ENCODE data around the gene ATL1. TPM values are rescaled to one million over a fixed set of nuclear protein-coding genes. Genes with fewer than 3 reads are reported as not detected.

Gene ATL1
- total and polyA plus RNA-seq, 2 of the 13 experiments (the other 11 are each of a cell fraction or from before 2014, with no cell fraction given), result 0.60 to 0.65 TPM

DNA sequence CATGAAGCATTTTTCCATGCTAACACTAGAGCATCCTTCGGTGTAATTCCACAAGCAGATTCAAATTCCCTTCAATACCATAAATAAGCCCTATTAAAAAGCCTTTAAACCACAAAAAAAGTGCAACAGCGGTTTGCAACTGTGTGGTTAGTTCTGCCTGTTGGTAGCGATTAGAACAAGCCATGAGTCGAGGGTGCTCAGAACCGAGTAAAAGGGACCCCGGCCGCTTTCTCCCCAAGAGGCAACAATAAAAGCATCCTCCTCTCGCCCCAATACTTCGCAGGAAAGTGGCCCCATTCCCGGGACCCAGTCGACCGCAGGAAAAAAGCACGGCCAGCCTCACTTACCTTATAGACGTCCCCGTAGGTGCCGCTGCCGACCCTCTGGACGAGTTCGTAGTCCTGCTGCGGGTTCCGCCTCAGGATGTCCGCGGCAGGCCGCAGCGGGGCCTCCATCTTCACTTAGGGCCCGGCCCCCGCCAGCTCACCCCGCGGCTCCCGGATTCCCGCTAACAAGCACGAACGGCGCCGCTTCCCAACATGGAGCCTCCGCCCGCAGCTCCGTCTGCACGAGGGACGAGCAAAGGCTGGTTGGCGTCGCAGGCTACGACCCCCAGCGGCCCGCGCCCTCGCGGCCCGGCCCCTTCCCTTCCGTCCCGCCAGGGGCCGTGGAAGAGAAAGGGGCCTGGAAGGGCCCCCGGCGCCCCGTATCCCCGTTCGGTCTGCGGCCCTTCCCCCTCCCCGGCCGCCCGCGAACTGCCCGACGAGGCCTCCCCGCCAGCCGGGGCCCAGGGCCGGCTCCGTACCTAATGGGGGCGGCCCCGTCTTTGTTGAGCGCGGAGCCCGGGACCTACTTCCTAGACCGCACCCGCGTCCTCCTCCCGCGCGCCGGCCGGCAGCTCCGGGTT, 28.1 kb upstream of the ATL1 start (continued):
- no peak for TF ChIP-seq SOX6 (IDR thresholded peaks at IDR 0.05)
- no peak for TF ChIP-seq SOX6 (CRISPR knock-in tag; IDR thresholded peaks at IDR 0.05)
- TF ChIP-seq, protein P1, sequence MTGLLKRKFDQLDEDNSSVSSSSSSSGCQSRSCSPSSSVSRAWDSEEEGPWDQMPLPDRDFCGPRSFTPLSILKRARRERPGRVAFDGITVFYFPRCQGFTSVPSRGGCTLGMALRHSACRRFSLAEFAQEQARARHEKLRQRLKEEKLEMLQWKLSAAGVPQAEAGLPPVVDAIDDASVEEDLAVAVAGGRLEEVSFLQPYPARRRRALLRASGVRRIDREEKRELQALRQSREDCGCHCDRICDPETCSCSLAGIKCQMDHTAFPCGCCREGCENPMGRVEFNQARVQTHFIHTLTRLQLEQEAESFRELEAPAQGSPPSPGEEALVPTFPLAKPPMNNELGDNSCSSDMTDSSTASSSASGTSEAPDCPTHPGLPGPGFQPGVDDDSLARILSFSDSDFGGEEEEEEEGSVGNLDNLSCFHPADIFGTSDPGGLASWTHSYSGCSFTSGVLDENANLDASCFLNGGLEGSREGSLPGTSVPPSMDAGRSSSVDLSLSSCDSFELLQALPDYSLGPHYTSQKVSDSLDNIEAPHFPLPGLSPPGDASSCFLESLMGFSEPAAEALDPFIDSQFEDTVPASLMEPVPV (CRISPR knock-in tag; IDR thresholded peaks at IDR 0.05), result no peak
- TF ChIP-seq SP1 (IDR thresholded peaks at IDR 0.05), result no peak
- no peak for TF ChIP-seq SP1 (CRISPR knock-in tag; IDR thresholded peaks at IDR 0.05)
- TF ChIP-seq, protein P2, sequence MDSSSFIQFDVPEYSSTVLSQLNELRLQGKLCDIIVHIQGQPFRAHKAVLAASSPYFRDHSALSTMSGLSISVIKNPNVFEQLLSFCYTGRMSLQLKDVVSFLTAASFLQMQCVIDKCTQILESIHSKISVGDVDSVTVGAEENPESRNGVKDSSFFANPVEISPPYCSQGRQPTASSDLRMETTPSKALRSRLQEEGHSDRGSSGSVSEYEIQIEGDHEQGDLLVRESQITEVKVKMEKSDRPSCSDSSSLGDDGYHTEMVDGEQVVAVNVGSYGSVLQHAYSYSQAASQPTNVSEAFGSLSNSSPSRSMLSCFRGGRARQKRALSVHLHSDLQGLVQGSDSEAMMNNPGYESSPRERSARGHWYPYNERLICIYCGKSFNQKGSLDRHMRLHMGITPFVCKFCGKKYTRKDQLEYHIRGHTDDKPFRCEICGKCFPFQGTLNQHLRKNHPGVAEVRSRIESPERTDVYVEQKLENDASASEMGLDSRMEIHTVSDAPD (CRISPR knock-in tag; IDR thresholded peaks at IDR 0.05), result no peak
- TF ChIP-seq ZNF451 (CRISPR knock-in tag; IDR thresholded peaks at IDR 0.05), result no peak
- TF ChIP-seq PHF21A (CRISPR knock-in tag; IDR thresholded peaks at IDR 0.05), result no peak
- TF ChIP-seq ZNF317 (CRISPR knock-in tag; IDR thresholded peaks at IDR 0.05), result peak; percentile 69; the same call in 1 of the 2 replicates
- TF ChIP-seq, protein P3, sequence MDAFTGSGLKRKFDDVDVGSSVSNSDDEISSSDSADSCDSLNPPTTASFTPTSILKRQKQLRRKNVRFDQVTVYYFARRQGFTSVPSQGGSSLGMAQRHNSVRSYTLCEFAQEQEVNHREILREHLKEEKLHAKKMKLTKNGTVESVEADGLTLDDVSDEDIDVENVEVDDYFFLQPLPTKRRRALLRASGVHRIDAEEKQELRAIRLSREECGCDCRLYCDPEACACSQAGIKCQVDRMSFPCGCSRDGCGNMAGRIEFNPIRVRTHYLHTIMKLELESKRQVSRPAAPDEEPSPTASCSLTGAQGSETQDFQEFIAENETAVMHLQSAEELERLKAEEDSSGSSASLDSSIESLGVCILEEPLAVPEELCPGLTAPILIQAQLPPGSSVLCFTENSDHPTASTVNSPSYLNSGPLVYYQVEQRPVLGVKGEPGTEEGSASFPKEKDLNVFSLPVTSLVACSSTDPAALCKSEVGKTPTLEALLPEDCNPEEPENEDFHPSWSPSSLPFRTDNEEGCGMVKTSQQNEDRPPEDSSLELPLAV (CRISPR knock-in tag; conservative IDR thresholded peaks at IDR 0.05; ENCODE audit: low read depth), result no peak
- TF ChIP-seq RBM39 (IDR thresholded peaks at IDR 0.05; ENCODE audit: low read depth, low read length, poor library complexity, severe bottlenecking), result peak; percentile 22
- peak; percentile 41; the same call in 1 of the 2 replicates for TF ChIP-seq ZNF709 (CRISPR knock-in tag; IDR thresholded peaks at IDR 0.05)
- peak; percentile 55; the same call in 1 of the 2 replicates for TF ChIP-seq ZNF292 (CRISPR knock-in tag; IDR thresholded peaks at IDR 0.05; ENCODE audit: borderline replicate concordance, low read depth)
- no peak for TF ChIP-seq SRSF9 (IDR thresholded peaks at IDR 0.05; ENCODE audit: borderline replicate concordance, insufficient read depth, low read depth, low read length, poor library complexity, severe bottlenecking)
- no peak for TF ChIP-seq ZIK1 (CRISPR knock-in tag; IDR thresholded peaks at IDR 0.05; ENCODE audit: borderline replicate concordance, low read depth)
- no peak for TF ChIP-seq ZNF296 (CRISPR knock-in tag; conservative IDR thresholded peaks at IDR 0.05)
- TF ChIP-seq, protein P4, sequence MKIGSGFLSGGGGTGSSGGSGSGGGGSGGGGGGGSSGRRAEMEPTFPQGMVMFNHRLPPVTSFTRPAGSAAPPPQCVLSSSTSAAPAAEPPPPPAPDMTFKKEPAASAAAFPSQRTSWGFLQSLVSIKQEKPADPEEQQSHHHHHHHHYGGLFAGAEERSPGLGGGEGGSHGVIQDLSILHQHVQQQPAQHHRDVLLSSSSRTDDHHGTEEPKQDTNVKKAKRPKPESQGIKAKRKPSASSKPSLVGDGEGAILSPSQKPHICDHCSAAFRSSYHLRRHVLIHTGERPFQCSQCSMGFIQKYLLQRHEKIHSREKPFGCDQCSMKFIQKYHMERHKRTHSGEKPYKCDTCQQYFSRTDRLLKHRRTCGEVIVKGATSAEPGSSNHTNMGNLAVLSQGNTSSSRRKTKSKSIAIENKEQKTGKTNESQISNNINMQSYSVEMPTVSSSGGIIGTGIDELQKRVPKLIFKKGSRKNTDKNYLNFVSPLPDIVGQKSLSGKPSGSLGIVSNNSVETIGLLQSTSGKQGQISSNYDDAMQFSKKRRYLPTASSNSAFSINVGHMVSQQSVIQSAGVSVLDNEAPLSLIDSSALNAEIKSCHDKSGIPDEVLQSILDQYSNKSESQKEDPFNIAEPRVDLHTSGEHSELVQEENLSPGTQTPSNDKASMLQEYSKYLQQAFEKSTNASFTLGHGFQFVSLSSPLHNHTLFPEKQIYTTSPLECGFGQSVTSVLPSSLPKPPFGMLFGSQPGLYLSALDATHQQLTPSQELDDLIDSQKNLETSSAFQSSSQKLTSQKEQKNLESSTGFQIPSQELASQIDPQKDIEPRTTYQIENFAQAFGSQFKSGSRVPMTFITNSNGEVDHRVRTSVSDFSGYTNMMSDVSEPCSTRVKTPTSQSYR (CRISPR knock-in tag; IDR thresholded peaks at IDR 0.05; ENCODE audit: borderline replicate concordance), result peak; percentile 13; the same call in 1 of the 2 replicates
- no peak for TF ChIP-seq PLRG1 (conservative IDR thresholded peaks at IDR 0.05)
- no peak for TF ChIP-seq ZNF253 (CRISPR knock-in tag; IDR thresholded peaks at IDR 0.05; ENCODE audit: borderline replicate concordance)
- no peak for TF ChIP-seq JARID2 (CRISPR knock-in tag; IDR thresholded peaks at IDR 0.05; ENCODE audit: insufficient replicate concordance)
- TF ChIP-seq MXD3 (CRISPR knock-in tag; IDR thresholded peaks at IDR 0.05), result no peak

Data from HepG2 (cell line).